Chondrocyte (in vitro differentiated cells): ENCODE results near the gene POLN. TPM values are rescaled to one million over a fixed set of nuclear protein-coding genes. Genes with fewer than 3 reads are reported as not detected.

Experiments used
- DNase-seq: peaks from one replicate; pipeline ENCODE4 v3.0.0; 2021; ENCODE audit warnings: mixed read lengths, low spot score
- H3K27ac Mint-ChIP-seq: one replicate; pipeline ENCODE4 v1.8.0; 2021; ENCODE audit warnings: mild to moderate bottlenecking, moderate library complexity, mixed read lengths; ENCODE audit not compliant: unreplicated experiment
- H3K27me3 Mint-ChIP-seq: 2 replicates; pipeline ENCODE4 v1.8.0; 2021; ENCODE audit warnings: low read depth, mixed read lengths
- H3K36me3 Mint-ChIP-seq: 2 replicates; pipeline ENCODE4 v1.8.0; 2021; ENCODE audit warnings: low read depth, mixed read lengths
- H3K4me1 Mint-ChIP-seq: 2 replicates; pipeline ENCODE4 v1.8.0; 2021; ENCODE audit warnings: low read depth, mild to moderate bottlenecking, mixed read lengths
- H3K4me3 Mint-ChIP-seq: one replicate; pipeline ENCODE4 v1.8.0; 2021; ENCODE audit warnings: mild to moderate bottlenecking, moderate library complexity, mixed read lengths; ENCODE audit not compliant: unreplicated experiment
- H3K9me3 Mint-ChIP-seq: 2 replicates; pipeline ENCODE4 v1.8.0; 2021; ENCODE audit warnings: low read depth, mixed read lengths
- CTCF ChIP-seq: fragments of 200-600 bp; sonication (generic); IDR thresholded peaks from 2 replicates; pipeline ENCODE4 v1.5.0; 2021; ENCODE audit warnings: antibody characterized with exemption, mild to moderate bottlenecking, moderate library complexity
- total RNA-seq: library from RNA; stranded (reverse); gene quantifications from 3 replicates; pipeline ENCODE4 v1.2.1, GENCODE V29; 2021

Gene POLN
- total RNA-seq, 1 donor from 2014 or later: 5.5 TPM

DNA sequence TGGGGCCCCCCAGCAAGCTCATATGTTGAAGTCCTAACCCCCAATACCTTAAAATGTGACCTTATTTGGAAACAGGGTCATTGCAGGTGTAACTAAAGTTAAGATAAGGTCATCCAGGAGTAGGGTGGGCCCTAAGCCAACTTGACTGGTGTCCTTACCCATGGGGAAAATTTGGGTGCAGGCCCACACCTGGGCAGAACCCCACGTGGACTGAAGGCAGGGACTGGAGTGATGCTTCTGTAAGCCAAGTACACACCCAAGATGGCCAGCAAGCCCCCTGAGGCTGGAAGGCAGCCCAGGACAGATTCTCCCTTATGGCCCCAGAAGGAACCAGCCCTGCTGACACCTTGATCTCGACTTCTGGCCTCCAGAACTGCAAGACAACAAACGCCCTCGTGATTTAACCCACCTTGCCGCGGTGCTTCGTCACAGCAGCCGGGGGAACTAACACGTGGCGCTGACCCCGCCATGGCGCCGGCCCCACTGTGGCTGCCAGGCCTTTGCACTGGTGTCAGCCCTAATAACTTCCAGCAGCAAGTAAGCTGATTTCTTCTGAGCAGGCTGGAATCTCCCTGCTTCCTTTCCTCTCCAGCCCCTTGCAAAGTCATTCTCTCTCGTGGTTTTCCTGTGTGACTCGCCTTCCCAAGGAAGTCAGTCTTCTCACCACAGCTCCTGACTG lies 43.2 kb upstream of the POLN start:
- peak overlapping the region; percentile 32 for H3K27ac Mint-ChIP-seq
- H3K9me3 Mint-ChIP-seq: no peaks in the 10 kb centered on the region
- no peaks in the 10 kb centered on the region for H3K27me3 Mint-ChIP-seq
- H3K4me3 Mint-ChIP-seq: no peak overlapping the region
- TF ChIP-seq CTCF: no peak
- peaks cover 5% of the 10 kb centered on the region for H3K4me1 Mint-ChIP-seq
- DNase-seq: no peak
- no peaks in the 10 kb centered on the region for H3K36me3 Mint-ChIP-seq

- Mint-ChIP-seq H3K27ac (no peak overlapping the region), H3K9me3 (no peaks in the 10 kb centered on the region), H3K4me1 (peaks cover 5% of the 10 kb centered on the region), H3K36me3 (no peaks in the 10 kb centered on the region), H3K4me3 (no peak overlapping the region), H3K27me3 (no peaks in the 10 kb centered on the region)
- DNase-seq: no peak
- no peak for TF ChIP-seq CTCF
Observed at GRCh38 chr4:2284161-2284933, 42.4 kb upstream of the POLN start.

DNA sequence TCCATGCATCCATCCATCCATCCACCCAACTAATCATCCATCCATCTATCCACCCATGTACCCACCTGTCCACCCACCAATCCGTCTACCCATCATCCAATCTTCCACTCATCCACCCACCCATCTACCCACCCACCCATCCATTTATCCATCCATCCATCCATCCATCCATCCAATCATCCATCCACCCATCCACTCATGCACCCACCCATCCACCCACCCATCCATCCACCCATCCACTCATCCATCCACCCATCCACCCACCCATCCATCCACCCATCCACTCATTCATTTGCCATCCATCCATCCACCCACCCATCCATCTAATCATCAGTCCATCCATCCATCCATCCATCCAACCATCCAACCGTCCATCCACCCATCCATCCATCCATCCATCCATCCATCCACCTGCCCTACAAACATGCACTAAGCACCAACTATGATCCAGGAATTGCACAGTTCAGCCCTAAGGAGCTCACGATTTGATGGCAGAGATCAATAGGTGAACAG lies 41.3 kb upstream of the POLN start:
- H3K27me3 Mint-ChIP-seq: no peaks in the 10 kb centered on the region
- no peak for TF ChIP-seq CTCF
- no peaks in the 10 kb centered on the region for H3K9me3 Mint-ChIP-seq
- no peak for DNase-seq
- H3K4me3 Mint-ChIP-seq: no peak overlapping the region
- no peaks in the 10 kb centered on the region for H3K36me3 Mint-ChIP-seq
- H3K4me1 Mint-ChIP-seq: peaks cover 5% of the 10 kb centered on the region
- H3K27ac Mint-ChIP-seq: no peak overlapping the region

GRCh38 chr4:2281575-2282343 lies 39.8 kb upstream of the POLN start:
- Mint-ChIP-seq H3K4me1 (peaks cover 5% of the 10 kb centered on the region), H3K36me3 (no peaks in the 10 kb centered on the region), H3K9me3 (no peaks in the 10 kb centered on the region), H3K4me3 (no peak overlapping the region), H3K27ac (no peak overlapping the region), H3K27me3 (no peaks in the 10 kb centered on the region)
- DNase-seq: no peak
- no peak for TF ChIP-seq CTCF
